MG63 (cell line): ENCODE measurements around the gene F8A1. TPM values are rescaled to one million over a fixed set of nuclear protein-coding genes. Genes with fewer than 3 reads are reported as not detected.
"Not testable (repeated sequence)": the region's sequence is repeated elsewhere in the genome, so short reads cannot be mapped to it uniquely, and the experiment has no call there.

ENCODE experiments used
- DNase-seq: peaks from one replicate; pipeline ENCODE4 v3.0.0-alpha.2; 2020
- H3K27me3 ChIP-seq: fragments of 250-450 bp; sonication (Bioruptor Pico); 2 replicates; pipeline ENCODE4 v1.5.1; 2020; ENCODE audit warnings: mild to moderate bottlenecking, moderate library complexity
- H3K36me3 ChIP-seq: fragments of 250-450 bp; sonication (Bioruptor Pico); 2 replicates; pipeline ENCODE4 v1.5.1; 2020; ENCODE audit warnings: mild to moderate bottlenecking, moderate library complexity
- H3K4me3 ChIP-seq: fragments of 250-450 bp; sonication (Bioruptor Pico); 2 replicates; pipeline ENCODE4 v1.5.1; 2020; ENCODE audit warnings: mild to moderate bottlenecking, moderate library complexity
- H3K9me3 ChIP-seq: fragments of 250-450 bp; sonication (Bioruptor Pico); 2 replicates; pipeline ENCODE4 v1.5.1; 2020; ENCODE audit warnings: mild to moderate bottlenecking, moderate library complexity
- total RNA-seq: library from RNA; depleted of rRNA; stranded (reverse); fragments of >200 nt; shearing (Covaris generic); gene quantifications from 2 replicates; pipeline ENCODE4 v1.2.3, GENCODE V29; 2014; ENCODE audit warnings: low replicate concordance; rRNA removed

Gene F8A1
- total RNA-seq, 1 experiment from 2014 or later: not detected

DNA sequence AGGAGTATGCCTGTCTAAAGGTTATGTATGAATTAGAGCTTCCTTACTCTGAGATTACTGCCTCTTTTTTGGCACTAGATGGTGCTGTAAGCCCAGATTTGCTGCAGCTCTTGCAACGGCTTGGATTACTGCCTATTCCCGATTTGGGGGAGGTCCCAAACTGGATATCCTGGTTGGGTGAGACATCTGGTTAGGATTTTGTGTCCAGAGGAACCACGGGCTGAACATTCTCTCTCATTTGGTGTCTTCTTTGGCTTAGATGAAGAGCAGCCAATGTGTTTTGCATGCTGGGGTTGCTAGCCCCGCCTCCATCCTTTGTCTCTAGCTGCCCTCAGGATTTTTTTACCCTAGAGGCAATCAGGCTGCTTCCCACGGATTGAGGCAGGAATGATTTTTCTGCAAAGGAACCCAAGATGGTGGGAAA lies 31.9 kb downstream of the F8A1 start:
- peak; percentile 63 for DNase-seq
- Histone ChIP-seq H3K9me3 (no peaks in the 10 kb centered on the region), H3K27me3 (no peaks in the 10 kb centered on the region), H3K36me3 (no peaks in the 10 kb centered on the region), H3K4me3 (peak overlapping the region; percentile 13; the same call in 1 of the 2 replicates)

DNA sequence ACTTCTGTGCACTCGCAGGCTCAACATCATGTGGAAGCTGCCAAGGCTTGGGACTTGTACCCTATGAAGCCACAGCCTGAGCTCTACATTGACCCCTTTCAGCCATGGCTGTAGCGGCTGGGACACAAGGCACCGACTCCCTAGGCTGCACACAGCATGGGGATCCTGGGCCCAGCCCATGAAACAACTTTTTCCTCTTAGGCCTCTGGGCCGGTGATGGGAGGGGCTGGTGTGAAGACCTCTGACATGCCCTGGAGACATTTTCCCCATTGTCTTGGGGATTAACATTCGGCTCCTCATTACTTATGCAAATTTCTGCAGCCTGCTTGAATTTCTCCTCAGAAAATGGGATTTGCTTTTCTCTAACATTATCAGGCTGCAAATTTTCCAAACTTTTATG lies 38.6 kb downstream of the F8A1 start:
- DNase-seq, H3K36me3 ChIP-seq, H3K27me3 ChIP-seq, H3K4me3 ChIP-seq, H3K9me3 ChIP-seq: not testable (repeated sequence)

Other genes with a start within 250 kb of the F8A1 start
- gene CTAG2, start 232.8 kb upstream of the F8A1 start, total RNA-seq: not detected in 2 replicates
- gene GAB3, start 135.3 kb upstream of the F8A1 start, total RNA-seq: 1.2 and 10.7 TPM in 2 replicates
- 34.1 and 41.0 TPM in 2 replicates for gene DKC1, start 123.5 kb upstream of the F8A1 start, total RNA-seq
- gene MPP1, start 80.9 kb upstream of the F8A1 start, total RNA-seq: 28.9 and 62.7 TPM in 2 replicates
- not detected in 2 replicates for gene SMIM9, start 51.7 kb upstream of the F8A1 start, total RNA-seq
- gene F8, start 136.4 kb downstream of the F8A1 start, total RNA-seq: 5.6 and 7.4 TPM in 2 replicates
- gene FUNDC2, start 140.5 kb downstream of the F8A1 start, total RNA-seq: 61.9 and 104 TPM in 2 replicates
- 16.7 and 38.6 TPM in 2 replicates for gene CMC4, start 184.8 kb downstream of the F8A1 start, total RNA-seq
- 14.6 and 79.5 TPM in 2 replicates for gene MTCP1, start 184.8 kb downstream of the F8A1 start, total RNA-seq
- 1.5 and 4.9 TPM in 2 replicates for gene BRCC3, start 185.2 kb downstream of the F8A1 start, total RNA-seq